Mesothelial cell of epicardium (in vitro differentiated cells): ENCODE results near the gene DOCK11. TPM values are rescaled to one million over a fixed set of nuclear protein-coding genes. Genes with fewer than 3 reads are reported as not detected.

Experiments used
- DNase-seq, 2 experiments: peaks; one replicate each; pipeline ENCODE4 v3.0.0; 2021; ENCODE audit warnings: low spot score in 2 of 2; ENCODE audit not compliant: unreplicated experiment in 2 of 2
- H3K27ac Mint-ChIP-seq: 2 replicates; pipeline ENCODE4 v1.8.0; 2021; ENCODE audit warnings: mixed read lengths
- H3K27me3 Mint-ChIP-seq: 2 replicates; pipeline ENCODE4 v1.8.0; 2021; ENCODE audit warnings: low read depth, mixed read lengths
- H3K36me3 Mint-ChIP-seq: 2 replicates; pipeline ENCODE4 v1.8.0; 2021; ENCODE audit warnings: mixed read lengths
- H3K4me1 Mint-ChIP-seq: 2 replicates; pipeline ENCODE4 v1.8.0; 2021; ENCODE audit warnings: mixed read lengths
- H3K4me3 Mint-ChIP-seq: 2 replicates; pipeline ENCODE4 v1.8.0; 2021; ENCODE audit warnings: mild to moderate bottlenecking, moderate library complexity, mixed read lengths
- H3K9me3 Mint-ChIP-seq: 2 replicates; pipeline ENCODE4 v1.8.0; 2021; ENCODE audit warnings: mixed read lengths
- total RNA-seq: library from RNA; stranded (reverse); gene quantifications from 3 replicates; pipeline ENCODE4 v1.2.1, GENCODE V29; 2021
- TF ChIP-seq, protein P1 (sequence below): fragments of 200-600 bp; sonication (generic); IDR thresholded peaks from one replicate; pipeline ENCODE4 v1.5.0; 2021; ENCODE audit warnings: antibody characterized with exemption; ENCODE audit not compliant: unreplicated experiment

The DOCK11 gene
- total RNA-seq, 1 donor from 2014 or later = 56.7 TPM

DNA sequence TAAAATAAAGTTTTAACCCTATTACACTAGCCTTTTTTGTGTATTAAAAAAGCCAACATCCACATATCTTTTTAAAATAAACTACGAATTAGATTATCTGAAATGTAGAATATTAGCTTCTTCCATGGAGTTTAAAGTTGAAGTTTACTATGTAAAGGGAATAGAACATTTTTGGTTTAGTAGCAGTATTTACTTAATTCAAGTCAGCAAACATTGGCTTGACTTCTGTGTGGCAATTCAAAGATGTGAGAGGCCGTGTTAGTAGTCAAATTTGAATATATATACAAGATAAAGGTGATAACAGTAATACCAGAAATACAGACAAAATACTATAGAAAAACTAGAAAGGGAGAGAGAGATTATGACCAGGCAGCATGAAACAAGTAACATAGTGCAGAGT is 116.7 kb downstream of the DOCK11 start:
- Mint-ChIP-seq H3K36me3 (peaks cover 35% of the 10 kb centered on the region), H3K9me3 (peaks cover 26% of the 10 kb centered on the region), H3K4me3 (no peak overlapping the region), H3K27ac (no peak overlapping the region), H3K27me3 (no peaks in the 10 kb centered on the region), H3K4me1 (no peaks in the 10 kb centered on the region)
- TF ChIP-seq, protein P1, sequence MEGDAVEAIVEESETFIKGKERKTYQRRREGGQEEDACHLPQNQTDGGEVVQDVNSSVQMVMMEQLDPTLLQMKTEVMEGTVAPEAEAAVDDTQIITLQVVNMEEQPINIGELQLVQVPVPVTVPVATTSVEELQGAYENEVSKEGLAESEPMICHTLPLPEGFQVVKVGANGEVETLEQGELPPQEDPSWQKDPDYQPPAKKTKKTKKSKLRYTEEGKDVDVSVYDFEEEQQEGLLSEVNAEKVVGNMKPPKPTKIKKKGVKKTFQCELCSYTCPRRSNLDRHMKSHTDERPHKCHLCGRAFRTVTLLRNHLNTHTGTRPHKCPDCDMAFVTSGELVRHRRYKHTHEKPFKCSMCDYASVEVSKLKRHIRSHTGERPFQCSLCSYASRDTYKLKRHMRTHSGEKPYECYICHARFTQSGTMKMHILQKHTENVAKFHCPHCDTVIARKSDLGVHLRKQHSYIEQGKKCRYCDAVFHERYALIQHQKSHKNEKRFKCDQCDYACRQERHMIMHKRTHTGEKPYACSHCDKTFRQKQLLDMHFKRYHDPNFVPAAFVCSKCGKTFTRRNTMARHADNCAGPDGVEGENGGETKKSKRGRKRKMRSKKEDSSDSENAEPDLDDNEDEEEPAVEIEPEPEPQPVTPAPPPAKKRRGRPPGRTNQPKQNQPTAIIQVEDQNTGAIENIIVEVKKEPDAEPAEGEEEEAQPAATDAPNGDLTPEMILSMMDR = no peak
- no peak for DNase-seq

DNA sequence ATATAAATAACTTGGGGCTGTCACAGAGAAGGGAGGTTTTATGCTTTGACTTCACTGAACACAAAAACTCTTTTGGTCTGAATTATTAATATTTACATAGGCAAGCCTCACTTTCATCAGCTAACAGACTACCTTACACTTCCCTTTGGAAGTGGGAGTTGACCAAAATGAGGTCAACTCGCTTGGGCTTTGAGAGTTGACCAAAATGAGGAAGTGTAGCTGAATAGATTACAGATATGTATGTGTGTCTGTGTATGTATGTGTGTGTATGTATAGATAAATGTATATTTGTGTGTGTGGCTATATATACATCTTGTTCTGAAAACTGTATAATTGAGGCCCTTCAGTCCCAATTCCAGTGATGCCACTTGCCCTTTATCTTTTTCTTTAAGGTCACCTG is 118.5 kb downstream of the DOCK11 start:
- Mint-ChIP-seq H3K4me1 (no peaks in the 10 kb centered on the region), H3K27me3 (no peaks in the 10 kb centered on the region), H3K36me3 (peaks cover 28% of the 10 kb centered on the region), H3K27ac (no peak overlapping the region), H3K4me3 (no peak overlapping the region), H3K9me3 (peaks cover 17% of the 10 kb centered on the region)
- TF ChIP-seq, protein P1 = no peak
- DNase-seq = no peak

DNA sequence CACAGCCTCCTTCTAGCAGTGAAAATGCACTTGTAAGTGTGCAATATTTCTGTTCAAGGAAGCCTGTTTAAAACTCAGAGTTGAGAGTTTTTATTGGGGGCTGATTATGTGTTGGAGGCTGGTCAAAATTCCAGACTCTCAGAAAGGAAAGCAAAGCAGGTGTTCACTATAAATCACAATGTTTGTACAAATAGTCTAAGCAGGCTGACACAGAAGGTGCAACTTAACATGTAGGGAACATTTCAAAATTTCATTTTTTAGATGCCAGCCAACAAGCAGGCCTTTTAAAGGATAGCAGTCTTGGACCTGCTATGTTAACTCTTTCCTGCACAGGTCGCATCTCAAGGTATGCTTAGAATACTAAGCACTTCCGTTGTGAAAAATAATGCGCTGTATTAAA is 119.5 kb downstream of the DOCK11 start:
- no peak for DNase-seq
- TF ChIP-seq, protein P1 = no peak
- Mint-ChIP-seq H3K27ac (no peak overlapping the region), H3K4me1 (no peaks in the 10 kb centered on the region), H3K4me3 (no peak overlapping the region), H3K9me3 (peaks cover 14% of the 10 kb centered on the region), H3K36me3 (peaks cover 23% of the 10 kb centered on the region), H3K27me3 (no peaks in the 10 kb centered on the region)

DNA sequence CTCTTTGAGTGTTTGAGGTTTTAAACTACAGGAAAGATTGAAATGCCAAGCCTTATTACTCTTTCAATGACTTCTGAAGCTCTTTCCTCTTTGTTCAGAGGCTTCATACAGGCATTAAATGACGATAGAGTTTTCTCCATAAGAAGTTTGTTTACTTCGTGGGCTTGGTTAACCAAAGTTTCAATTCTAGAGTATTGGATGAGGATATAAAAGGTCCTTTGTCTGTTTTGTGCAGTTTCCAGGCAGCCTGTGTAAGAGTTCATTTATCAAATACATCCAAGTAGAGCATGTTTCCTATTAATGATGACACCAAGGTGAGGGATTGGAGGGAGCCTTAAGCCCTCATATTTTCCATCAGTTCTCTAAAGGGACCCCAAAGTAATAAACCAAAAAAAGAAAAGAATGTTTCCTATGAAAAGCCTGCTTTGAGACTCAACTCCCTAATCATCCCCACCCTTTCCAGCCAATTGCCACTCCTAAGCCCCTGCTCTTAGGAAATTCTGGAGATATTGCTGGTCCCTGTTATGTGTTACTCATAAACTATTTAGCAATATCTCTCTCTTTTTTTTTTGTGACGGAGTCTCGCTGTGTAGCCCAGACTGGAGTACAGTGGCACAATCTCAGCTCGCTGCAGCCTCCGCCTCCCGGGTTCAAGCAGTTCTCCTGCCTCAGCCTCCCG is 125.6 kb downstream of the DOCK11 start:
- no peaks in the 10 kb centered on the region for H3K9me3 Mint-ChIP-seq
- H3K4me1 Mint-ChIP-seq = no peaks in the 10 kb centered on the region
- H3K4me3 Mint-ChIP-seq = no peak overlapping the region
- TF ChIP-seq, protein P1 = no peak
- H3K27ac Mint-ChIP-seq = no peak overlapping the region
- DNase-seq = no peak
- H3K27me3 Mint-ChIP-seq = no peaks in the 10 kb centered on the region
- peaks cover 7% of the 10 kb centered on the region for H3K36me3 Mint-ChIP-seq

DNA sequence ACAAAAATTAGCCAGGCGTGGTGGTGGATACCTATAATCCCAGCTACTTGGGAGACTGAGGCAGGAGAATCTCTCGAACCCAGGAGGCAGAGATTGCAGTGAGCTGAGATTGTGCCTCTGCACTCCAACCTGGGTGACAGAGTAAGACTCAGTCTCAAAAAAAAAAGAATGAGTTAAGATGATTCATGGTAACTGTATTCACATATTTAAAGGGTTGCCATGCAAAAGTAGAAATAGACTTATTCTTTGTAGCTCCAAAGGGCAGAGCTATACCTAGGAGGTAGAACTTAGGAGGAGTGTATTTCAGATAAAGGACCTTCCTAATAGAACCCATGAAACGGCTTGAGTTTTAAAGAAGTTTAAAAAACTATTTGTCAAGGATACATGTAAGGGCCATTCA is 127.4 kb downstream of the DOCK11 start:
- Mint-ChIP-seq H3K9me3 (no peaks in the 10 kb centered on the region), H3K27me3 (no peaks in the 10 kb centered on the region), H3K4me1 (no peaks in the 10 kb centered on the region), H3K4me3 (no peak overlapping the region), H3K27ac (no peak overlapping the region), H3K36me3 (peaks cover 16% of the 10 kb centered on the region)
- TF ChIP-seq, protein P1 = no peak
- DNase-seq = no peak
